NCI-H2081 treated with DMSO at 0.1 percent for 48 hours (cell line): Measurements from ENCODE around the gene HIVEP3.
A peak's percentile ranks its signal among the peaks of the same experiment; 100 is the strongest.

Source experiments
- DNase-seq: peaks from one replicate; lab custom pipeline; 2025; lab: John Stamatoyannopoulos, UW

The HIVEP3 gene

DNA sequence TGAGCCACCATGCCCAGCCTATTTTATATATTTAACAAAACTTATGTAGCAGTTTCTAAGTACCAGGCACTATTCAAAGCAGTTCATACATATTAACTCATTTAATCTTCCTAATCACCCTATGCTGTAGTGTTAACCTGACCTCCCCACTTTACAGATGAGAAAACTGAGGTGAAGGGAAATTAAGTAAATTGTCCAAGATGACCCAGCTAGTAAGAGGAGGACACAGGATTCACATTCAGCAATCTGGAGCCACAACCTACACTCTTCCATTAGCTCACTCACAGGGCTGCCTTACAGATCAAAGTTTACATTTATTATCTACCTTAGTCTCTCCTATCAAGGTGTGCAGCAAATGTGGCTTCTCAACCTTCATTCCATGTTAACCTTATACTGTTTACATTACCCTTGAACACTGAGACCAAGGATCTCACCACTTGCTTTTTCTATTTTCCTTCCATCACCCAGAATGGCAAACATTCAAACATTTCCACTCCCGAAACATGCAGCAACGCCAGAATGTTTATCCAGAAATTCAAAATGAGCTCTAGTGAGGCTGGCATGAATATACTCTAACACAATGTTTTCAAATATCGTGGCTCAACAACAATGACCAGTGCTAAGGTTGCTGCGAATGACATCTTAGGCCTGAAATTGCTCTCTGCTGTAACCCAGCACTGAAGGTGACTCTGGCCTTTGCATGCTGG is 24.5 kb downstream of the HIVEP3 start:
- DNase-seq: no peak

- DNase-seq: no peak
These were observed 26.4 kb downstream of the HIVEP3 start for GRCh38 chr1:41892301-41892781.

DNA sequence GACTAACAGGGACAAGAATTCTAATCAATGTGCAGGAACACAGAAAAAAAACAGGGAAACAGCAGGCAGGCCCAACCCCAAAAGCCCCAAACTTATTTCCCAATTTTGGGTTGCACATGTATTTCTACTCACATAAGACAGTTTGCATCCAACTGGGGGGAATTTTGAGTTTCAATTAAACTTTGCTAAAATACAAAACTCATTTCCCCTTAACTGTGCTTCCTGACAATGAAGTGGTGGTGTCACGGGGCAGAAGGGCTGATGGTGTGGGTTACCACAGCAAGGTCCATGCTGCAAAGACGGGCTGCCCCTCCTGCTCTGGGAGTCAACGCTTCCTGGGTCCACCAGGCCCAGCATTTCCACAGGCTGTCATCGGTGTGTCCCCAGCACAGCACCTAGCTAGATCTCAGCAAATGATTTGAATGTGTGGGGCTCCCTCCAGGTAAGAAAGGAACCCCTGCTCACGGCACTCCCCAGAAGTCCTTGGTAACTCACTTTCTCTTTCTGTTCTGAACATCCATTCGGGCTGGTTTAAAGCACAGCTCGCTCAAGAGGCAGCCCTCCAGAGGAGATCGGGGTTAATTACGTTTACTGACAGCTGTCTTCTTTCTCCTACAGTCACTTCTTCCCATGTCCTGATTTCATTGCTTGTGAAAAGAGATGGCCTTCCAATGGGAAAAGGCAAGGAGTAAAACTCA is 27.4 kb downstream of the HIVEP3 start:
- no peak for DNase-seq

DNA sequence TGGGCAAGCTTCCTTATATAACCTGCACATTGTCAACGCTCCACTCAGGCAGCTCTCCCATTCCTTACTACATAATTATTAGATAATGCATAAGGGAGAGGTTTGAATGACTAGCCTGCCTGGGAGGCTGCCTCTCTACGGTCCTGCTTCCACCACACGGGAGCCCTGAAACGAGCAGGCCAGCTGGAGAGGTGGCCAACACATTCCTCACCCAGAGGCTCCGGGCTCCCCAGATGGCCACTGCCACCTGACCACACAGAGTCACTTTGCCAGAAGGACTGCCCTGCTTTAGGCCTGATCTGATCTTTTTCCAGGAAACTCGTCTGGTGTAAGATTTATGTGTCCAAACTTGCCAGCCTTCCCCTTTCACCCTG is 27.9 kb downstream of the HIVEP3 start:
- no peak for DNase-seq

- DNase-seq: no peak
These were observed 29.0 kb downstream of the HIVEP3 start for GRCh38 chr1:41889506-41890414.

DNA sequence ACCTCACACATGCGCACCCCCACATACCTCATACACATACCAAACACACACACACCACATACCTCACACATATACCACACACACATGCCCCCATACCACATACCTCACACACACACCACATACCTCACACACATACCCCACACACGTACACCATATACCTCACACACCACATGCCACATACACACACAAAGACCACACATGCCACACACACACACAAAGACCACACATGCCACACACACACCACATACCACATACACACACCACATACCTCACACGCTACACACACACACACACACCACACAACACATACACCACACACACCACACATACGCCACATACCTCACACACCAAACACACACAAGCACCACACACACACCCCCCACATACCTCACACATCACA is 30.0 kb downstream of the HIVEP3 start:
- DNase-seq: no peak

- DNase-seq: no peak
These were observed 31.4 kb downstream of the HIVEP3 start for GRCh38 chr1:41887365-41887764.

DNA sequence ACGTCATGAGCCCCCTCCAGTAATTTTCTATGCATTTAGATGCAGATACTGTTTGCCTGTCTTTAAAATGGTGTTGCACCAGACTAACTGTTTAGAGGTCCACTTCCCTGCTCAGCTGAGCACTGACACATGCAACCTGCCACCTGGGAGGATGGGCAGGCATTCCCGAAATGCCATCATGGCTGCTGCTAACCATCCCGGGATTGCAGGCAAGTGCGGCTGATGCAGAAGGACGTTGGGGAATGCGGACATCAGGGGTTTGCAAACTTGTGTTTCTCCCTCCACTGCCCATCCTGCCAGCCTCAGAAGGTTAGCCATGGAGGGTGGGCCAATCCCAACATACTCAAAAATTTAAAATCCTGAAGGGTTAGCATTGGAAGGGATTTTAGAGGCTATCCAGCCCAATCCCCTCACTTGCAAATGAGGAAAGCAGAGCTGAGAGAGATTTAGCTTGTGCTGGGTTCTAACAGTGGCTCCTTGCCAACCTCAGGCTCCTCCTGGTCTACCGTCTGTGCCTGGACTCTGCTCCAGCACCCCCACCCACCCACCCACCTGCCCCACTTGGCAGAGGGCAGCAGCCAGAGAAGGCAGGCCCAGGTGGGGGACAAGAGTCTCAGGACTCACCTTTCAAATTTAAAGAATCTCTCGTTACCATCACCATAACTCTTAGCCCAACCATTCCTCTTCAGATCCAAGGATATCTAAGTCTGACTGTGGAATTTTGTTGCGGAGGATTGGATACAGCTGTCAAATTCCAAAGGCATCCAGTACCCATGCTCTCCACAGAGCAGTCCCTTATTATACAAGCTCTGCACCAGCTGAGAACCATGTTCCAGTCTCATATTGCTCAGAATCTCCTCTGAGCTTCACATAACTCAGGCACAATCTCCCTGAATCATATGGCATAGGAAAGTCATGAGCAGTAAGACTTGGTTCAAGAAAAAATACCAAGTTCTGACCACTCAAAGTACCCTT is 34.2 kb downstream of the HIVEP3 start:
- no peak for DNase-seq

DNA sequence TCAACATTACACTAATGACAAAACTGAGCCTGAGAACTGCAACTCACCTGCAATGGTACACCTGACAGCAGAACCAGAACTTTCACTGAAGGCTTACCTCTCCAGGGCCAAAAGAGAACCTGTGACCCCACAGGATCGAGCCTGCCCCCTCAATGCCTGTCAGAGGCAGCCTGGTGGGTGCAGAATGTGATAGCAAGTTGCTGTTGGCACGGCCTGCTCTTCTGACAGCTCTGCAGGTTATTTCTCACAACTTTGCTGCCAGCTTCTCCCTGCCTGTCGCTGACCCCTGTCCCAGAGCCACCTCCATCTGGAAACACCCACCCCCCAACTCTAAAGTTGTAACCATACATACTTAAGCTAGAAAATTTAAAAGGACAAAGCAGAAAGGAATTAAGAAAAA is 35.2 kb downstream of the HIVEP3 start:
- DNase-seq: no peak

GRCh38 chr1:41882486-41882885 is 36.2 kb downstream of the HIVEP3 start:
- DNase-seq: no peak

DNA sequence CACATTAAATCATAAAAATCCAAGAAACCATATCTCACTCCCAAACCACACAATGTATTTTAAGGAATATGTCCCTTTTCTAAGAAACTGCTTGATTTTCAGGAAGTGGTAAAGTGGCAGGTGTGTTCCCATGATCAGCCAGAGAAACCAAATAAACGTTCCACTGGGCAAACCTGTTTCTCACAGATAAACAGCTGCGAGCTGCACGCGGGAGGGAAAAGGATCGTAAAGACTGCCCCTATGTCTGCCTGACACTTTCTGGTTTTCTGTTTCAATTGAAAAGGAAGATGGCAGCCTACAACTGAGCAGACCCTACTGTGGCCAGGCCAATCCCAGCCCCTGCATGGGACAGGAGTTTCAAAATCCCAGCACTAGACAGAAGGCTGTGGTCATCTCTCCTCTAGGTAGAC is 36.6 kb downstream of the HIVEP3 start:
- peak; percentile 9 for DNase-seq

DNA sequence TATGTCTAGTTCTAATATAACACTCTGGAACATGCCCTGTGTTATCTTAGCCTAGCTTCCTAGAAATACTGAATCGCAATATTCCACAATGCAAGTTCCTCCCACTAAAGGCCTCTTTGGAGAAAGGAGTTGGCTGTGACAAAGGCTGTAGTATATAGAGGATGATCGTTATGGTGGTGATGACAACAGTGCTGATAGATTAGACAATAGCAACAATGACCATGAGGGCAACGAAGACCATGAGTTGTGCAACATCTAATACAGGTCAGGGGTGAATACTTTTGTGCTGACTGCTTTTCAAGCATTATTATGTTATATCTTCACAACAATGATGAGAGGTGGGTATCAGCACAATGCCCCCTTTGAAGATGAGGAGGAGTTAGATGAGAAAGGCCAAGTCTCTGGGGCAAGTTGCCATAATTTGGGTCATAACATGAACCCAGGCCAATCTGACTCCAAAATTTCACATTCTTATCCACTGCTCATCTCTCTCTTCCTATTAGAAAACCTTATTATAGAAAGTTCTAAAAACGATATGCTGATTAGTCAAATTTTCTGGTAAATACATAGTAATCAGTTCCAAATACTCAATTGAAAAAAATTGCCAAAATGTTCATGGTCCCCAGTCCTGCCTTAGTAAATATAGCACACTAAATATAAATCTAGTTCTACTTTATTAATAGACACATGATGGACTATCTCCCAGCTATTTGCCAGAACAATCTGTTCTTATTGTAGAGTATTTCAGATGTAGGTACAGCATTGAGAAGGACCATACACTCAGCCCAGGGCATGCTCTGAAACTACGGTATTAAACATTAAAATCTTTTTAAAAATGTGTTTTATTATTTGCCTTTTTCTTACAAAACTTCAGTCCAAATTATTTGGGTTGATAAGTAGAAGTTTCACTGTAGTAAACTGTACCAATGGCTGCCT is 37.5 kb downstream of the HIVEP3 start:
- no peak for DNase-seq

DNA sequence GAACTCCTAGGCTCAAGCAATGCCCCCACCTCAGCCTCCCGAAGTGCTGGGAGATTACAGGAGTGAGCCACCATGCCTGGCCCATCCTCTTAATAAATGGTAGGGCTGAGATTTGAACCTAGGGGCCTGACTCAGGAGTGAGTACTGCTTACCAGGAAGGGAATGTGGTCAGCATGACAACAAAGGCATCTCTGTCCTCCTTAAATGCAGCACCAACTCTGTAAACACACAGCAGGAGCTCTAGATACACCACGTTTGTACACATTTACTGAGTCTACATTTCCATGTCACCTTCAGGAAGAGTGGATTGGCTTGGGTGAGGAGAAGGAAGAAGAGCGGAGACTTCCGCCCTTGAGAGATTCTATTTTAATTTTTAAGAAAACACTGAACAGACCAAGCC is 38.5 kb downstream of the HIVEP3 start:
- no peak for DNase-seq

DNA sequence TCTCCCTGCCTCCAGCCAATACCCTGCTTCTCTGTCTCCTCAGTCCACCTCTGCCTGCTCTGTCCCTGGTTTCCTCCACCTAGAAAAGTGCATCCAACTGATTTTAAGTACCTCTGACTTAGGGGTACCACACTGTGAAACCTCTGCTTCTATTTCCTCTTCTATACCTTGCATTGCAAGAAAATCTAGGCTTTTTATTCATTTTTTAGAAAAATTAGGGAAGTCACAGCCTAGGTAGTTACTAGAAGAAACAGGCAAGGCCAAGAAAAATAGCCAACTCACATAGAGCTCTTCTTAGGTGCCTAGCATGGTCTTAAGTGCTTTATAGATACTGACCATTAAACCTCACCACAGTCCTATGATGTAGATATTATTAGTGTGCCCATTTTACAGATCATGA is 39.1 kb downstream of the HIVEP3 start:
- no peak for DNase-seq

DNA sequence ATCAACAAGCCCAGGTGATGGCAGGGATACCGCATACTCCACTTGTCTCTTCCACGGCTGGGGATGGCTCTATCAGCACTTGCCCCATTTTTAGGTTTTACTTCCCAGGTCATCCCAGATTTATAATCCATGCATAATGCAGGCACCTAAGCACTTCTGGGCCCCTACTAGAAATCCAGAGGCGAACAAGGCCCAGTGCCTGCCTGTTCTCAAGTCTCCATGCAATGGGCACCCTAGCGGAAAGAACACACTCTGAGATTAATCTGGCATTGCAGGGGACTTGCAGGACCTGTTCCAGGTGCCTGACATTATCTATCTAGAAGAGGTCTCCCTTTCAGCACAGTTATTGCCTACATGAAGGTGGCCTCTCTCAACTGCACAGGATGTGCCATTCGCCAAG is 39.8 kb downstream of the HIVEP3 start:
- DNase-seq: no peak

DNA sequence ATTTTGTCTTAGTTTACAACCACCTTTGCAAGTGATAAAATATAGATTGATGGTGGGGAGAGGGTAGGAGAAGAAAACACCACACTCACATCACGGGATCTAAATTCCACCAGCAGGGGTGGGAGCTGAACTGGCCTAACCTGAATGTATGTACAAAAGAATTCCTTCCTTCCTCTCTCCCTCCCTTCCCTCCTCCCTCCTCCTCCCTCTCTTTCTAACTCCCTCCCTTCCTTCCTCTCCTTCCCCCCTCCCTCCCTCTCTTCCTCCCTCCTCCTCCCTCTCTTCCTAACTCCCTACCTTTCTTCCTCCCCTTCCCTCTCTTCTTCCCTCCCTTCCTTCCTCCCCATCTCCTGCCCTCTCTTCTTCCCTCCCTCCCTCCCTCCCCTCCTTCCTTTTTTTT is 40.2 kb downstream of the HIVEP3 start:
- no peak for DNase-seq

DNA sequence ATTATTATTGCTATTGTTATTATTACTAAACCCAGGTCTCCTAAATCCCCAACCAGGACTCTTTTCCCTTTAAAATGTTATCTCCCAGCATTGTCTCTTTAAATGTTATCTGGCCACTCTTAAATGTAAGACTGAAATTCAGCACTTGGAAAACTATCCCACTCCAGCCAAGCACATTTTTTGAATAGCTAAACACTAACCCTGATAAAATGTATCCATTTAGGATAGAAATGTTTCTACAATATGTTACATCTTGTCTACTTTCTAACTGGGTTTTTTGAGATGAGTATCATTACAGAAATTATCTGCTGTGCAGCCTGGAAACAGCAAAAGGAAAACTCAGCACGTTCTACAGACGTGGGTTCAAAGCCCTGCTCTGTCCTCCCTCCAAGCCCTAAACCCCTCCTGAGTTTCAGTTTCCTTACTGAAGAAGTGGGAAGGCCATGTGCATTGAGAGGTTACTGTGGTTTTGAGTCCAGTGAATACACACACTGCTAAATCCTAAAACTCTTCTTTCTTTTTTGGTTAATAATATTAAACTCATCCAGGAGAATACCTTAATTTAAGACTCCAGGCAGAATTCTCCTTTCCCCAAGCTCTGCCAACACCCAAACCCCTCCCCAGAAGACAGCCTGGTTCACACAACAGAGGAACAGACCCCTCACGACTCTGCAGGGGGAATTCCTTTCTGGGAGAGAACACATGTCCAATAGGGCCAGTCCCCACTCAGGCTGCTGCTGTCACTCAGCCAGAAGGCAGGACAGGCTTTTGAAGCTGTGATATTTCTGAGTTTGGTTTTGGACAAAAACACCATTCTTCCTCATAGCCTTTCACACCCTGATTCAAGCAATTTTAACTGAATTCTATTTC is 41.9 kb downstream of the HIVEP3 start:
- no peak for DNase-seq

GRCh38 chr1:41875487-41875886 is 43.2 kb downstream of the HIVEP3 start:
- no peak for DNase-seq

DNA sequence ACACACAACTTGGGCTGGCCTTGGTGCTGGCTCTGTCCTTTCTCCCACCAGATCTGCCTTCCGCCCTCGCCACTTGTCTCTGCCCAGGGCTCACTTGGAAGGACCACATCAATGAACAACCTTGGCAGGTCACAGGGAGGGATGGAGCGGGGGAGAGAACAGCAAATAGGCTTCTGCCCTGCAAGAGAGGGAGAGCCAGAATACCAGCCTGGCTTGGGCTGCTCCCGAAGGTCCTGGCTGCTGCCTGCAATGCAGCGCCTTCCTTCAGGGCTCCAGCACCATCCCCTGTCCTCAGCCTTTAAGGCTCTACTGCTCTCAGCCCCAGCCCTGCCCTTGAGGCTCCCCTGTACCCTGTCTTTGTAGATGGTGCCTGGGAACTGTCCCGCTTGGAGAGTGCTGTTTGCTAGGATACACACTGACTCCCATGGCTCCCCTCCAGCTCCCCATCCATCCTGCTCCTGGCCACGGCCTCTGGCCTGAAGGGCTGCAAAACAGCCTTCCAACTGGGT is 43.8 kb downstream of the HIVEP3 start:
- DNase-seq: no peak
